Naive thymus-derived CD4-positive, alpha-beta T cell (primary cell): Measurements from ENCODE around the gene DHRS13. TPM values are rescaled to one million over a fixed set of nuclear protein-coding genes. Genes with fewer than 3 reads are reported as not detected.

Source experiments
- ATAC-seq: fragments of 150-1000 bp; cut with Tn5 transposase; 2 replicates; pipeline ENCODE4 v1.10.0; 2021; ENCODE audit warnings: mild to moderate bottlenecking, moderate library complexity
- CTCF ChIA-PET: fragments of 350-600 bp; sonication (Branson Sonifier 250); formaldehyde crosslinking; loops from one replicate; lab custom pipeline; 2021; ENCODE audit warnings: antibody characterized with exemption; lab: Charles Lee
- POLR2A ChIA-PET: fragments of 350-600 bp; sonication (Branson Sonifier 250); formaldehyde crosslinking; loops from one replicate; lab custom pipeline; 2021; ENCODE audit warnings: antibody characterized with exemption, inconsistent platforms; lab: Charles Lee
- DNase-seq, 9 donors: peaks; one replicate each; pipeline versions ENCODE4 v3.0.0 to v3.0.0-alpha.2; 2020 to 2022; ENCODE audit warnings: mixed read lengths in 1 of 9
- H3K27ac ChIP-seq: one replicate; pipeline ENCODE4 v1.7.0; 2013; ENCODE audit warnings: mild to moderate bottlenecking, low read depth, low read length, moderate library complexity
- H3K27me3 ChIP-seq, 2 donors: one replicate each; pipeline ENCODE4 v1.7.0; 2013; ENCODE audit warnings: low read length in 2 of 2, mild to moderate bottlenecking in 2 of 2, moderate library complexity in 2 of 2; ENCODE audit not compliant: control insufficient read depth in 2 of 2, insufficient read depth in 2 of 2
- H3K36me3 ChIP-seq, 3 experiments: 1 replicate in 2 of 3; 2 replicates in 1 of 3; pipeline ENCODE4 v1.7.0; 2013; ENCODE audit warnings: low read length in 3 of 3, mild to moderate bottlenecking in 3 of 3, moderate library complexity in 1 of 3; ENCODE audit not compliant: insufficient read depth in 3 of 3, control insufficient read depth in 2 of 3
- H3K4me1 ChIP-seq, 2 donors: one replicate each; pipeline ENCODE4 v1.7.0; 2013; ENCODE audit warnings: low read length in 2 of 2, mild to moderate bottlenecking in 2 of 2, moderate library complexity in 1 of 2; ENCODE audit not compliant: control insufficient read depth in 2 of 2, insufficient read depth in 2 of 2
- H3K4me3 ChIP-seq: 2 replicates; pipeline ENCODE4 v1.7.0; 2013; ENCODE audit warnings: mild to moderate bottlenecking, low read length
- H3K9me3 ChIP-seq, 3 experiments: 1 replicate in 2 of 3; 2 replicates in 1 of 3; pipeline ENCODE4 v1.7.0; 2013; ENCODE audit warnings: low read length in 3 of 3; ENCODE audit not compliant: control insufficient read depth in 2 of 3
- H3K27ac Mint-ChIP-seq, 9 donors: one replicate each; pipeline ENCODE4 v1.8.0; 2020 to 2022; ENCODE audit warnings: mixed read lengths in 9 of 9, mild to moderate bottlenecking in 8 of 9, moderate library complexity in 5 of 9, inconsistent platforms in 2 of 9
- H3K27me3 Mint-ChIP-seq, 5 donors: one replicate each; pipeline ENCODE4 v1.8.0; 2021 to 2022; ENCODE audit warnings: mixed read lengths in 5 of 5, mild to moderate bottlenecking in 1 of 5
- H3K36me3 Mint-ChIP-seq, 5 donors: one replicate each; pipeline ENCODE4 v1.8.0; 2020 to 2022; ENCODE audit warnings: mixed read lengths in 5 of 5, mild to moderate bottlenecking in 3 of 5, inconsistent platforms in 1 of 5
- H3K4me1 Mint-ChIP-seq, 7 donors: one replicate each; pipeline ENCODE4 v1.8.0; 2020 to 2022; ENCODE audit warnings: mixed read lengths in 7 of 7, mild to moderate bottlenecking in 3 of 7, inconsistent platforms in 1 of 7
- H3K4me3 Mint-ChIP-seq, 10 donors: one replicate each; pipeline ENCODE4 v1.8.0; 2020 to 2022; ENCODE audit warnings: mild to moderate bottlenecking in 10 of 10, mixed read lengths in 10 of 10, moderate library complexity in 6 of 10, inconsistent platforms in 2 of 10
- H3K9me3 Mint-ChIP-seq, 11 donors: one replicate each; pipeline ENCODE4 v1.8.0; 2020 to 2022; ENCODE audit warnings: mixed read lengths in 11 of 11, mild to moderate bottlenecking in 4 of 11, inconsistent platforms in 1 of 11, moderate library complexity in 1 of 11
- intact Hi-C, 2 donors: fragments of 100-400 bp; cut with micrococcal nuclease; formaldehyde crosslinking; loops; one replicate each; pipeline ENCODE4 v1.15.1; 2023
- polyA plus RNA-seq, 2 donors: library from polyadenylated mRNA; unstranded; fragments of 300-500 nt; fragmentation: Illumina TruSeq; gene quantifications; one replicate each; pipeline ENCODE4 v1.2.3, GENCODE V29; 2021
- total RNA-seq, 6 experiments: library from RNA in 5 of 6; stranded (reverse) in 5 of 6; gene quantifications; 1 replicate in 5 of 6; 2 replicates in 1 of 6; pipeline ENCODE4 v1.2.3 and lab custom pipeline; 2021 to 2026

Gene DHRS13
- total and polyA plus RNA-seq, 7 experiments from 2014 or later = 15.3 to 51.3 (median 29.9) TPM

DNA sequence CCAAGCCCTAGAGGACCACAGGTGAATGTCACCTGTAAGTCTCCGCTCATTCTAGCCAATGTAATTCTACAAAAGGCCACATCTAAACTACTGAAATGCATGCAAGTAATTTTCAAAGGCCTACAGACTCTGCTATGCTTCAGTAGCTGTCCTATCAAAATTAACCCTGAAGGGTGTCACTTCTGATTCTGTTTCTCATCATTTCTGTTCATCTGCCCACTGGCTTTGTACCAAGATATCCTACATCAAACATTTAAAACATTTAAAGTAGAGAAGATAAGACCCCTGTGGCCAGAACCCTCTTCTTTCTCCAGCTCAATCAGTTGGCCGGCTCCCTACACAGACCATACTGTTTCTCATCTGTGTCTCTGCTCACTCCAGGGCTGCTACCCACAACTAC lies 26.9 kb upstream of the DHRS13 start:
- peaks cover 0 to 47% (median 18%) of the 10 kb centered on the region in 5 donors for H3K36me3 Mint-ChIP-seq

GRCh38 chr17:28928061-28928460 lies 25.2 kb upstream of the DHRS13 start:
- DNase-seq (peak in 1 of 9 donors; percentile 15), ATAC-seq (no peak)
- intact Hi-C loops = no loop called here
- H3K36me3 ChIP-seq = peaks cover 4 to 17% (median 8%) of the 10 kb centered on the region in 3 experiments
- Mint-ChIP-seq H3K36me3 (peaks cover 0 to 55% (median 30%) of the 10 kb centered on the region in 5 donors), H3K27ac (peak overlapping the region; percentile 93 to 99 (median 96)), H3K27me3 (no peaks in the 10 kb centered on the region), H3K4me1 (peaks cover 35 to 81% (median 62%) of the 10 kb centered on the region in 7 donors), H3K4me3 (peak overlapping the region in 2 of 10 donors; percentile 8 to 30), H3K9me3 (peaks cover 0 to 5% (median 0%) of the 10 kb centered on the region in 11 donors)
- CTCF ChIA-PET = interaction anchor here (0.6 to 1.3 kb wide), 3 partner anchors 11 to 175 kb away, joined by 3 to 4 read pairs (median 3); no protein-coding TSS in a partner anchor
- no peak overlapping the region for H3K4me3 ChIP-seq
- POLR2A ChIA-PET = interaction anchor here (1.3 to 5.2 kb wide), 5 partner anchors 10 to 26 kb away, joined by 4 to 93 read pairs (median 11); partner anchors contain the start of gene PHF12
- H3K27ac ChIP-seq = peak overlapping the region; percentile 88
- no peaks in the 10 kb centered on the region for H3K9me3 ChIP-seq
- peaks cover 26 to 38% of the 10 kb centered on the region in 2 donors for H3K4me1 ChIP-seq
- H3K27me3 ChIP-seq = no peaks in the 10 kb centered on the region

More for the DNA sequence above, 26.9 kb upstream of the DHRS13 start:
- Mint-ChIP-seq H3K4me3 (peak overlapping the region in 2 of 10 donors; percentile 5 to 10), H3K27me3 (no peaks in the 10 kb centered on the region), H3K4me1 (peaks cover 38 to 85% (median 69%) of the 10 kb centered on the region in 7 donors), H3K9me3 (peaks cover 0 to 5% (median 0%) of the 10 kb centered on the region in 11 donors), H3K27ac (peak overlapping the region; percentile 36 to 99 (median 93))
- Histone ChIP-seq H3K27ac (peak overlapping the region; percentile 38), H3K4me1 (peaks cover 30 to 33% of the 10 kb centered on the region in 2 donors), H3K4me3 (no peak overlapping the region), H3K36me3 (peaks cover 0 to 6% (median 0%) of the 10 kb centered on the region in 3 experiments), H3K9me3 (no peaks in the 10 kb centered on the region), H3K27me3 (no peaks in the 10 kb centered on the region)
- ATAC-seq = no peak
- no peak for DNase-seq
- ChIA-PET POLR2A (interaction anchor here (1.0 to 1.8 kb wide), 5 partner anchors 9 to 202 kb away, joined by 3 to 6 read pairs (median 3); no protein-coding TSS in a partner anchor), CTCF (interaction anchor here (0.6 to 1.0 kb wide), 4 partner anchors 10 to 137 kb away, joined by 3 to 4 read pairs (median 4); no protein-coding TSS in a partner anchor)
- intact Hi-C loops = no loop called here

- Histone ChIP-seq H3K9me3 (no peaks in the 10 kb centered on the region), H3K27me3 (no peaks in the 10 kb centered on the region), H3K27ac (peak overlapping the region; percentile 88), H3K4me3 (peak overlapping the region; percentile 4), H3K36me3 (peaks cover 8 to 26% (median 8%) of the 10 kb centered on the region in 3 experiments), H3K4me1 (peaks cover 26 to 38% of the 10 kb centered on the region in 2 donors)
- intact Hi-C loops = loop anchor here (1.0 to 2.0 kb wide), 7 partner anchors 10 to 264 kb away; partner anchors contain the start of genes DHRS13 (in 1 of the 2), PHF12 (in 1 of the 2), SUPT6H (in 1 of the 2) and TRAF4 (in 1 of the 2)
- ChIA-PET CTCF (interaction anchor here (0.9 to 1.6 kb wide), 7 partner anchors 8 to 200 kb away, joined by 3 to 8 read pairs (median 4); partner anchors contain the start of gene PHF12), POLR2A (interaction anchor here (0.5 to 5.2 kb wide), 16 partner anchors 8 to 591 kb away, joined by 3 to 93 read pairs (median 4); partner anchors contain the start of gene PHF12)
- H3K27me3 Mint-ChIP-seq = no peaks in the 10 kb centered on the region
- peaks cover 0 to 59% (median 36%) of the 10 kb centered on the region in 5 donors for H3K36me3 Mint-ChIP-seq
- H3K4me3 Mint-ChIP-seq = peak overlapping the region in 8 of 10 donors; percentile 8 to 78 (median 56)
- H3K9me3 Mint-ChIP-seq = peaks cover 0 to 5% (median 0%) of the 10 kb centered on the region in 11 donors
- ATAC-seq (no peak), DNase-seq (peak in 1 of 9 donors; percentile 6)
- H3K27ac Mint-ChIP-seq = peak overlapping the region; percentile 93 to 99 (median 96)
- H3K4me1 Mint-ChIP-seq = peaks cover 35 to 71% (median 56%) of the 10 kb centered on the region in 7 donors
These were observed 23.9 kb upstream of the DHRS13 start for GRCh38 chr17:28926786-28927185.

DNA sequence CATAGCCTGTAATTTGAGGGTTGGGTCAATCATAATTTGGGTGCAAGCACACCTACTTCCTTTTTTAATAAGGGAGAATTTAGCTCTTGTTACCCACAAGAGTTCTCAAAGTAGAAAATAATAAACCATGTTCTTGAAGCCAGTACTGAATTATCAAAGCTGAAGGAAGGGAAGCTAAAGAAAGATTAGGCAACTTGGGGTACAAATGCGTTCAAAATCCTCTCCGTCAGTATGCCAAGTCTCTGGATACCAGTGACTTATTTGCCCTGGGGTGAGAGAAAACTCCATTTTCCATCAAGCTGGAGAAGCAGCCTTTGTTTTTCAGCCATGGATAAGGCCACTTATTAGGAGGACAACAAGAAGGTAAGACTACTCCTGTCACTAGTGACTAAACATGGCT lies 23.5 kb upstream of the DHRS13 start:
- ChIA-PET POLR2A (interaction anchor here (0.8 to 5.2 kb wide), 16 partner anchors 8 to 590 kb away, joined by 3 to 93 read pairs (median 5); partner anchors contain the start of genes FAM222B, PHF12 and RPL23A), CTCF (interaction anchor here (0.9 to 1.7 kb wide), 7 partner anchors 8 to 200 kb away, joined by 3 to 8 read pairs (median 4); partner anchors contain the start of gene PHF12)
- peak overlapping the region; percentile 34 to 82 (median 60) for H3K4me3 Mint-ChIP-seq
- DNase-seq (no peak), ATAC-seq (peak; percentile 21)
- Histone ChIP-seq H3K9me3 (no peaks in the 10 kb centered on the region), H3K27ac (peak overlapping the region; percentile 88), H3K4me1 (peaks cover 26 to 38% of the 10 kb centered on the region in 2 donors), H3K36me3 (peaks cover 12 to 30% (median 12%) of the 10 kb centered on the region in 3 experiments), H3K4me3 (no peak overlapping the region), H3K27me3 (no peaks in the 10 kb centered on the region)
- peak overlapping the region; percentile 93 to 99 (median 96) for H3K27ac Mint-ChIP-seq
- H3K27me3 Mint-ChIP-seq = no peaks in the 10 kb centered on the region
- intact Hi-C loops = loop anchor here (1.0 to 2.0 kb wide), 7 partner anchors 10 to 264 kb away; partner anchors contain the start of genes DHRS13 (in 1 of the 2), PHF12 (in 1 of the 2), SUPT6H (in 1 of the 2) and TRAF4 (in 1 of the 2)
- H3K36me3 Mint-ChIP-seq = peaks cover 0 to 63% (median 40%) of the 10 kb centered on the region in 5 donors
- peaks cover 35 to 67% (median 54%) of the 10 kb centered on the region in 7 donors for H3K4me1 Mint-ChIP-seq
- H3K9me3 Mint-ChIP-seq = peaks cover 0 to 5% (median 0%) of the 10 kb centered on the region in 11 donors

DNA sequence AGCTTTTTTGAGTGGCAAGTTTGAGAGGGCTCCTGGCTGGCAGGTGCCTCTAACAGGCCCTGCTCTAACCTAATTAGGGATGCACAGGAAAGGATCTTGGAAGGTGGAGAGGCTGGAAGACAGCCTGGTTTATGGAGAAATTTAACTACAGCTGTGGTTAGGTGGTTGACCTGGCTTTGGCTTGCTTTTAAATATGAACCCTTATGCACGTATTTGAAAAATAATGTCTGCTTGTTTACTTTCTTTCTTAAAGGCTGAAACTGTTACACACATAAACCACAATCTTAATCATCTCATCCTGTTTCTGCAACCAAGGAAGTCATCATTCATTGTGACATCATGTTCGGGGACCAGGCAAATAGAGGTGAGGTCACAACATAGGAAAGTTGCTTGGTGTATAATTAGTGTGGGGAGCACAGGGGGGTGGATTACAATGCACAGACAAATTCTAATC lies 23.1 kb upstream of the DHRS13 start:
- peaks cover 0 to 5% (median 0%) of the 10 kb centered on the region in 11 donors for H3K9me3 Mint-ChIP-seq
- peak in 7 of 9 donors; percentile 66 to 89 (median 82) for DNase-seq
- H3K36me3 ChIP-seq = peaks cover 13 to 35% (median 16%) of the 10 kb centered on the region in 3 experiments
- CTCF ChIA-PET = interaction anchor here (0.5 to 1.7 kb wide), 9 partner anchors 8 to 199 kb away, joined by 3 to 8 read pairs (median 3); no protein-coding TSS in a partner anchor
- POLR2A ChIA-PET = interaction anchor here (0.6 to 5.2 kb wide), 20 partner anchors 8 to 376 kb away, joined by 3 to 93 read pairs (median 4); partner anchors contain the start of genes FAM222B, PHF12 and RPL23A
- no peaks in the 10 kb centered on the region for H3K27me3 ChIP-seq
- peaks cover 26 to 38% of the 10 kb centered on the region in 2 donors for H3K4me1 ChIP-seq
- H3K9me3 ChIP-seq = no peaks in the 10 kb centered on the region
- intact Hi-C loops = loop anchor here (1.0 to 2.0 kb wide), 7 partner anchors 10 to 264 kb away; partner anchors contain the start of genes DHRS13 (in 1 of the 2), PHF12 (in 1 of the 2), SUPT6H (in 1 of the 2) and TRAF4 (in 1 of the 2)
- peak overlapping the region; percentile 93 to 99 (median 96) for H3K27ac Mint-ChIP-seq
- ATAC-seq = peak; percentile 96
- no peaks in the 10 kb centered on the region for H3K27me3 Mint-ChIP-seq
- peak overlapping the region; percentile 31 for H3K4me3 ChIP-seq
- H3K27ac ChIP-seq = peak overlapping the region; percentile 88
- peak overlapping the region; percentile 34 to 82 (median 60) for H3K4me3 Mint-ChIP-seq
- peaks cover 0 to 65% (median 42%) of the 10 kb centered on the region in 5 donors for H3K36me3 Mint-ChIP-seq
- peaks cover 35 to 65% (median 54%) of the 10 kb centered on the region in 7 donors for H3K4me1 Mint-ChIP-seq
